SH-SY5Y (cell line): ENCODE data around the gene EIF4G3.

Experiments used
- GATA2 ChIP-seq: IDR thresholded peaks from 2 replicates; pipeline ENCODE4 v1.6.1; 2011; ENCODE audit warnings: mild to moderate bottlenecking, low read depth, low read length
- GATA3 ChIP-seq: IDR thresholded peaks from 2 replicates; pipeline ENCODE4 v1.6.1; 2011; ENCODE audit warnings: low read depth, mild to moderate bottlenecking, low read length, moderate library complexity

GRCh38 chr1:21030181-21030580 is 146.5 kb downstream of the EIF4G3 start:
- TF ChIP-seq GATA3 (no peak), GATA2 (no peak)
